Stimulated activated CD4-positive, alpha-beta T cell treated with anti-CD3 and anti-CD28 coated beads, Interleukin-15, amount 100 ng/mL, for 1 hour (primary cell): ENCODE measurements around the gene HS6ST1.
"Not testable (repeated sequence)": the region's sequence is repeated elsewhere in the genome, so short reads cannot be mapped to it uniquely, and the experiment has no call there.

Experiments used
- DNase-seq, 2 donors: peaks; one replicate each; pipeline ENCODE4 v3.0.0-alpha.2; 2020; ENCODE audit warnings: low read depth in 1 of 2, low spot score in 1 of 2

Gene HS6ST1

DNA sequence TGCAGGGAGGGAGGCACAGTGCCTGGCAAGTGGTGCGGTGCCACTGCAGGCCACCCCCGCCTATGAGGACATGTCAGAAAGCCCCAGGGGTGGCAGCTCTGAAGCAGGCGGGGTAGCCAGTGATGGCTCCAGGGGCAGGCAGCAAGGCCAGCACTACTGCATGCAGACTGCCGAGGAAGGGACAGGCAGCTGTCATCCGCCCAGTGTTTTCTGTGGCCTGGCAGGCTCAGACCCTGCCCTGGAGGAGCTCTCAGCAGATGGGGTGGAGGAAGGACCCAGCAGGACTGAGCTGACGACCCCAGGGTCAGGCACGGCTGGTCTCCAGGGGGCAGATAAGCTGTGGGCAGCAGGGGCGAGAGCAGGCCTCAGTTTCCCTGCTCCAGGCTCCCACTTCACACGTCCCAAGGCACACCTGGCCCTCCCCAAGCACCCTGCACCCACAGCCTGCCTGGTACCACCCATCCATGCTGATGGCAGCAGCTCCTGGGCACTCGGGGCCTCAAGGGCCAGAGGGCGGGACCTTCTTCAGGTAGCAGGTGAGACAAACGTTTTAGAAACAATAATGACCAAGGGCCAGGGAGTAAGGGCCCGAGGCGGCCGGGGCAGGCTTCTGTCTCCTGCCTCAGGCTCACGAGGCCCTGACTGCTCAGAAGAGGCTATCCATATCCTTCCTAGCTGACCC lies 48.5 kb downstream of the HS6ST1 start:
- no peak for DNase-seq

GRCh38 chr2:128269063-128269989 lies 49.3 kb downstream of the HS6ST1 start:
- DNase-seq: no peak

DNA sequence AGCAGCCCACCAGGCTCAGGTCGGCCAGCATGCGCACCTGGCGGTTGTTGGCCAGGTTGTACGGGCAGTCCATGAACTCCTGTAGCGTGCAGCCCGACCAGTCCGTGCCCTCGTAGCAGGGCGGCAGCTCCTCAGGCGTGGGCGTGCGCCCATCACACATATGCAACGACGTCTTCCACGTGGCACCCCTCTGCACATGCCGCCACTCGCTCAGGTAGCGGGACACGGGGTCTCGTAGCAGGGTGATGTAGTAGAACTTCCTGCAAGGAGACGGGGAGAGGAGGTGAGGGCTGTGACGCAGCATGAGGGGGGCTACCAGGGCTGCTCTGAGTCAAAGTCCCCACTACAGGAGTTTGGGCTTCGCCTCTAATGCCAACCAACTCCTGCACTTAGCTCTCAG lies 50.1 kb downstream of the HS6ST1 start:
- not testable (repeated sequence) for DNase-seq

GRCh38 chr2:128268145-128268544 lies 50.5 kb downstream of the HS6ST1 start:
- not testable (repeated sequence) for DNase-seq

DNA sequence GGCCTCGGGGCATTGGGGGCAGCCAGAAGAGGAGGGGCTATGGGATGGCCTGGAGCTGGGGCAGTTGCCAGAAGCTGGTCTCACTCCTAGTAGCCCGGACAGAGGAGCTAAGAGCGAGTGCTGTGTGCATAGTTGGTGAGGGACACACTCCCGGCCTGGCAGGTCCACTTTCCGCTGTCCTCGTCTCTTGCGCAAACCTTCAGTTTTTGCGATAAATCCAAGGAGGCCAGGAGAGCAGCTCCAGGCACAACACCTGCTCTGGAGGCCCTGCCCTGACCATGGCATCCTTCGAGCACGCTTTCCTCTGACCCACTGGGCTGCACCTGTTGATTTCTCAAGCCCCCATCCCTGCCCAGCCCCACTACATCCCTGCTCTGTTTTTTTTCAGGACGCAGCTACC lies 51.0 kb downstream of the HS6ST1 start:
- not testable (repeated sequence) for DNase-seq

- not testable (repeated sequence) for DNase-seq
Measured at GRCh38 chr2:128267197-128267596, 51.5 kb downstream of the HS6ST1 start.

- not testable (repeated sequence) for DNase-seq
Measured at GRCh38 chr2:128266463-128266862, 52.2 kb downstream of the HS6ST1 start.

DNA sequence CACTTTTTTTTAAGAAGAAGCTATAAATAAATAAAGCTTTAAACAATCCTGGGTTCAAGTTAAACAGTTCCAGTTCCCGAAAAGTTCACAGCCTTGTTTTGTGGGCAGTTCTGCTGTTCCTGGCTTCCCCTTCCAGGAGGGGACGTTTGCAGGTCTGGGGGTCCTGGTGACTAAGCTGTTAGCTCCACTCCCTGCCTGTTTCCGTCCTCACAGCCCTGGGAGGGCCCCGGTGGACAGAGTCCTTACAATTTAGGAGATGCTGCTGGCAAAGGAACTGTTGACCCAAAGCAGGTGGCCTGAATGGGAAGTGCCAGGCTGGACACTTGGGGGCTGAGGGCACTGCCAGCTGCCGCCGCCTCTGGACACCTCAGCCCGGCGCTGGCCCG lies 53.1 kb downstream of the HS6ST1 start:
- not testable (repeated sequence) for DNase-seq

DNA sequence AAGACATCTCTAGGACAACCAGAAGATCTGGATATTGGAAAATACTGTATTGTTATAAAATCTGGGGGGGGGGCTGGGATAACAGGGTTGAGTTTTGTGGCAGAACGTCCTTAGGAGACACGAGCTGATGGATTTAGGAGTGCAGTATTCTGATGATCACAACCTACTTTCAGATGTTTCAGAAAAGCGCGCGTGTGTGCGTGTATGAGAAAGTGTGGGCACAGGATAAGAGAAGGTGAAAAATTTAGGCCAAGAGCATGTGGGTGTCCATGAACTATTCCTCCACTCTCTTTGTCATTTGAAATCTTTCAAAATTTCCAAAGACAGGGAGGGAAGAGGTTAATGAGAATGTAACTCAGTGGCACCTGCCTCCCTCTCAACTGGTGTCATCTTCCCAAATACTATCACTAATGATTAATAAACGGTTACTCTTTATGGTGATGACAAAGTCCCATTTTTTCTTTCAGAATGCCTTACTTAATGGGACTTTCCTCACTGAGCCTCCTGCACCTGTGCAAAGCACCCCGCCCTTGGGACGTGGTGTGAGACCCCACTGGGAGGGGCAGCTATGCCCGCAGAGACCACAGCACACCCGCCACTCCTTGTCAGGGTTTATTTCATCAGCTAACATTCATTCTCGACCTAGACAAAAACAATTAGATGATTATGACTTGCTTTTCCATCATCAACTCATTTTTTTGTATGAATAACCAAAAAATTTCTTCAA lies 53.6 kb downstream of the HS6ST1 start:
- no peak for DNase-seq

GRCh38 chr2:128263902-128264331 lies 54.8 kb downstream of the HS6ST1 start:
- DNase-seq: no peak

GRCh38 chr2:128262315-128263253 lies 56.1 kb downstream of the HS6ST1 start:
- no peak for DNase-seq

- DNase-seq: no peak
Measured at GRCh38 chr2:128261245-128262128, 57.2 kb downstream of the HS6ST1 start.

DNA sequence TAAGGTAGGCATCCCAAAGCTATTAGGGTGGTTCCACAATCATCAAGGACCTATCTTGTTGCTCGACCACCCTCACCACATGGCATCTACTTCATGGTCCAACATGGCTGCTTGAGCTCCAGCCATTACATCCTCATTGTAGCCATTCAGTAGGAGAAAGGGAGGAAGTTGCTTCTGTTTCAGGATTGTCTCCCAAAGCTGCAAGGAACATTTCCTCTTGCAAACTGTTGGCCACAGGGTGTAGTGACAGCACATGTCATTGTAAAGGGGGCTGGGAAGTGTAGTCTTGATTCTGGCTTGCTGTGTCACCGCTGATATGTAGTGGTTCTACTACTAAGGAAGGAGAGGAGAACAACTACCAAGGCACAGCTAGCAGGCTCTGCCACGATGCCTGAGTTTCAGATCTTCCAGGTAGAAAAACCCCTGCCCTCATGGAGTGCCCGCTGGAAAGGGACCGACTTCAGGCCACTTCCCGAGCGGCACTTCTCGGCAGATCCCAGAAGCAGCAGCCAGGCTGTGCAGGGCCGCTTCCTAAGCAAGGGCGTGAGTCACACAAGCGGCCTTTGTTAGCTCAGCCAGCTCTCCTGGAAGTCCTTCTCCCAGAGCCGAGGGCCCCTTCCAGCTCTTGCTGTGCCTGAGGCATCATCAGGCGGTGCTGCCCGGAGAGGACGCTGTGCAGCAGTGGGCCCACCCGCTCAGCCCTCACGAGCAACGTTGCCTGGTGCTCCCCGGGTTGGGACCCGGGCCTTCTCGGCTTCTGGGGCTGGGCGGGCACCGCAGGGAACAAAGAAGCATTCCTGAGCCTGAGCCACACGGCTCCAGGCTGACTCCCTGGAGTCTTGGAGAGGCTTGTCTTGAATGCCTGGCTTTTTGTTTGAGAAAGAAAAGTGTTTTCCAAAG lies 58.2 kb downstream of the HS6ST1 start:
- no peak for DNase-seq

DNA sequence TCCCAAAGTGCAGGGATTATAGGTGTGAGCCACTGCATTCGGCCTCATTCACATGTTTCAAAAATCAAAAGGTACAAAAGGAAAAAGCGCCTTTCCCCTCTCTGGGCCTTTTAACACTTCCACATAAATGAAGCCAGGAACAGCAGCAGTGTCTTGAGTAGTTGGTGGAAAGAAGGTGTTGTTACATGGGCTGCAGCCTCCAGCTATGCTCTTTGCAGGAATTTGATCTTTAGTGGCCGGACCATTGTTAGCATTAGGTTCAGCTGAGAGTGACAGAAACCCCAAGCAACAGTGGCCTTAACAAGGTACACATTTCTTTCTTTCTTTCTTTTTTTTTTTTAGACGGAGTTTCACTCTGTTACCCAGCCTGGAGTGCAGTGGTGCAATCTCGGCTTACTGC lies 59.1 kb downstream of the HS6ST1 start:
- DNase-seq: no peak

DNA sequence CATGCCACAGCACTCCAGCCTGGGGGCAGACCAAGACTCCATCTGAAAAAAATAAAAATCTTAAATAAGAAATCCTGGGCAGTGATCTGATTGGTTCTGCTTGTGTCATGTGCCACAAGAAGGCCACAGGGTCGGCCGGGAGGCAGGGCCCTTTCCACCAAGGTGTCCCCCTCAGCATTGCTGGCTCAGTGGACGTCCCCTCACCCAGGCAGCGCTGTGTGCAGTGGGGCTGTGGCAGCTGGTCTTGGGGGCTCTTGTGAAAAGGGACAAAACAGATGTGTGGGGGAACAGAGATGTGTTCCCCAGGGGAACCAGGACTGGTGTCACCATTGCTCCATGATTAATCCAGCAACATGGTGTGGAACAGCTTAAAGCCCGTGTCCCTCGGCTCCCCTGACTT lies 60.5 kb downstream of the HS6ST1 start:
- DNase-seq: no peak

DNA sequence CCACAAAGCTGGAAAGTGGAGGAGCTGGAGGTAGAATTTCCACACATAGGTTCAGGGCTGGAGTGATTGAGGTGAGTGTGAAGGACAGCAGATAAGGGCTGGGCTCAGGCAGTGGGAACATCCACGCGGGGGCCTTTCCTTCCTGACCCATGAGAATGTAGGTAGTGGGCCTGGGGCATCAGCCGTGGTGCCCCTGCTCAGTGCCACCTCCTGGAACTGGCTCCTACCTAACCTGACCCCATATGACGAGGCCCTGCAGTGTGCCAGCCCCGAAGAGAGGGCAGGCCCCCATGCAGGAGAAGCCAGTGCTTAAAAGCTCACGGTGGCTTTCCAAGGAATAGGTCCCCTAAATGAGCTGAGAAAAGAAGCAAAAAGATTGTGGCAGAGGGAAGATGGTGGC lies 66.2 kb downstream of the HS6ST1 start:
- no peak for DNase-seq

- not testable (repeated sequence) for DNase-seq
Measured at GRCh38 chr2:128252086-128252485, 66.6 kb downstream of the HS6ST1 start.

DNA sequence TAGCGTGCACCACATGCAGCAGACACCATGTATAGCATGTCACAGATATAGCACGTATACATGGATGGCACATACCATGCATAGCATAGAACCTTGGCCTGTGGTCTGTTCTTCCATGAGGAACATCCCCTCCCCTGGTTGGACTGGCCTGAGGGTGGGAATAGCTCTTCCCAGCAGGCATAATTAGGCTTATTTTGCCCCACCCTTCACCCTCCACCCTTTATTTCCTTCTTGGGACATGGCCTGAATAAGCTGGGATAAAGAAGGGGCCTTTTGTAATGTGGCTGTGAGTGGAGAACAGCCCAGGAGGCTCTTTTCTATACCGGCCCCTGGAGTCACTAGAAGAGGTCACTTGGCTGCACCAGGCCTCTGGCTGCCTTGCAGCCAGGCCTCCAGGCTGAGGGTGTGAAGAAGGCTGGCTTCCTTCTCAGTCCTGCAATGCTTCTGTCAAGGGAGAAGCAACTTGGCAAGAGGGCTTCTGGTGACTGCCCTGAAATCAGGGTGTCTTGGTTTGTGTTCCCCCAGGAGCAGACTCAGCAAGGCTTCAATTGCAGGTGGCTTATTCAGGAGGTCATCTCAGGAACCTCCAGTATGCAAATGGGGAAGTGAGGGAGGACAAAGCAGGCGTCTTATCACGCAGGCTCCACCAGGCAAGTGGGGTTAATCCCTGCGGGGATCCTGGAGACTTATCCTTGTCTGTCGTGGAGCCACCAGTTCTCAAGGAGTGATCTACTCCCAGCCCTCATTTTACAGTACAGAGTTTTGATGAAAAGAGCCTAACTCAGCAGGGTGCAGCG lies 68.2 kb downstream of the HS6ST1 start:
- no peak for DNase-seq
